OCI-LY1 (cell line): Measurements from ENCODE around the gene UPK3A.

ENCODE experiments used
- H2AFZ ChIP-seq: fragments of 200-600 bp; sonication (generic), shearing (Covaris generic); 2 replicates; pipeline ENCODE4 v1.6.0; 2014; ENCODE audit warnings: antibody characterized with exemption, mild to moderate bottlenecking, low read length
- H3F3A ChIP-seq: fragments of 200-600 bp; sonication (generic), shearing (Covaris generic); 2 replicates; pipeline ENCODE4 v1.6.0; 2014; ENCODE audit warnings: mild to moderate bottlenecking, antibody characterized with exemption, low read length, moderate library complexity; ENCODE audit not compliant: insufficient read depth
- H3K27ac ChIP-seq: fragments of 200-600 bp; sonication (generic); 2 replicates; pipeline ENCODE4 v1.5.1; 2014; ENCODE audit warnings: low read length, mixed run types, mild to moderate bottlenecking, low read depth; ENCODE audit not compliant: poor library complexity, severe bottlenecking
- H3K27me3 ChIP-seq: fragments of 200-600 bp; sonication (generic); 2 replicates; pipeline ENCODE4 v1.6.0; 2014; ENCODE audit warnings: antibody characterized with exemption, mild to moderate bottlenecking, low read length, moderate library complexity; ENCODE audit not compliant: insufficient read depth
- H3K36me3 ChIP-seq: fragments of 200-600 bp; sonication (generic); 2 replicates; pipeline ENCODE4 v1.6.1; 2014; ENCODE audit warnings: mild to moderate bottlenecking, antibody characterized with exemption, low read length, moderate library complexity, mixed read lengths; ENCODE audit not compliant: insufficient read depth
- H3K4me1 ChIP-seq: fragments of 200-600 bp; sonication (generic); 2 replicates; pipeline ENCODE4 v1.5.1; 2014; ENCODE audit warnings: mild to moderate bottlenecking, low read length, moderate library complexity; ENCODE audit not compliant: insufficient read depth, severe bottlenecking
- H3K4me2 ChIP-seq: fragments of 200-600 bp; sonication (generic), shearing (Covaris generic); 2 replicates; pipeline ENCODE4 v1.6.1; 2014; ENCODE audit warnings: low read length
- H3K4me3 ChIP-seq: fragments of 200-600 bp; sonication (generic); 2 replicates; pipeline ENCODE4 v1.5.1; 2014; ENCODE audit warnings: low read length, low read depth, mild to moderate bottlenecking, mixed read lengths; ENCODE audit not compliant: poor library complexity, severe bottlenecking
- H3K79me2 ChIP-seq: fragments of 200-600 bp; shearing (Covaris generic); 2 replicates; pipeline ENCODE4 v1.6.1; 2016; ENCODE audit warnings: mixed run types, low read length, mixed read lengths; ENCODE audit not compliant: insufficient read depth
- H3K9ac ChIP-seq: fragments of 200-600 bp; sonication (generic), shearing (Covaris generic); 2 replicates; pipeline ENCODE4 v1.6.1; 2014; ENCODE audit warnings: mild to moderate bottlenecking, low read length, mixed read lengths
- H3K9me2 ChIP-seq: fragments of 200-600 bp; sonication (generic), shearing (Covaris generic); 2 replicates; pipeline ENCODE4 v1.6.1; 2014; ENCODE audit warnings: low read depth, mild to moderate bottlenecking, low read length, mixed read lengths
- H3K9me3 ChIP-seq: fragments of 200-600 bp; shearing (Covaris generic); 2 replicates; pipeline ENCODE4 v1.6.1; 2014; ENCODE audit warnings: low read length, mixed read lengths
- H4K20me1 ChIP-seq: fragments of 200-600 bp; sonication (generic), shearing (Covaris generic); 2 replicates; pipeline ENCODE4 v1.6.0; 2016; ENCODE audit warnings: mild to moderate bottlenecking, low read length; ENCODE audit not compliant: insufficient read depth
- CTCF ChIP-seq: fragments of 200-600 bp; sonication (generic), shearing (Covaris generic); IDR thresholded peaks from 2 replicates; pipeline ENCODE4 v1.5.1; 2017; ENCODE audit warnings: mild to moderate bottlenecking, antibody characterized with exemption, low read length, moderate library complexity, mixed read lengths
- EZH2 ChIP-seq: fragments of 200-600 bp; sonication (generic), shearing (Covaris generic); IDR thresholded peaks from 2 replicates; pipeline ENCODE4 v1.8.0; 2017; ENCODE audit warnings: borderline replicate concordance, mixed run types, mild to moderate bottlenecking, antibody characterized with exemption, low read length, moderate library complexity, mixed read lengths

Gene UPK3A

GRCh38 chr22:45291061-45291930 is 6.5 kb downstream of the UPK3A start:
- TF ChIP-seq EZH2 (no peak), CTCF (no peak)
- Histone ChIP-seq H3K36me3 (no peaks in the 10 kb centered on the region), H3K9ac (no peak overlapping the region), H2AFZ (no peak overlapping the region), H3K9me3 (no peaks in the 10 kb centered on the region), H3K4me1 (peaks cover 3% of the 10 kb centered on the region), H3K4me3 (no peak overlapping the region), H3K27me3 (peaks cover 10% of the 10 kb centered on the region; the same call in 1 of the 2 replicates), H3K4me2 (no peak overlapping the region), H3K27ac (no peak overlapping the region), H3K79me2 (no peaks in the 10 kb centered on the region), H4K20me1 (no peaks in the 10 kb centered on the region), H3K9me2 (no peaks in the 10 kb centered on the region), H3F3A (no peaks in the 10 kb centered on the region)

GRCh38 chr22:45291931-45292290 is 7.2 kb downstream of the UPK3A start:
- TF ChIP-seq CTCF, result no peak
- peaks cover 10% of the 10 kb centered on the region; the same call in 1 of the 2 replicates for H3K27me3 ChIP-seq
- no peak overlapping the region for H2AFZ ChIP-seq
- H4K20me1 ChIP-seq, result no peaks in the 10 kb centered on the region
- H3K27ac ChIP-seq, result no peak overlapping the region
- H3K4me3 ChIP-seq, result no peak overlapping the region
- no peaks in the 10 kb centered on the region for H3K9me2 ChIP-seq
- no peak overlapping the region for H3K4me2 ChIP-seq
- H3K79me2 ChIP-seq, result no peaks in the 10 kb centered on the region
- H3K9ac ChIP-seq, result no peak overlapping the region
- H3K36me3 ChIP-seq, result no peaks in the 10 kb centered on the region
- peaks cover 6% of the 10 kb centered on the region for H3K4me1 ChIP-seq
- no peaks in the 10 kb centered on the region for H3K9me3 ChIP-seq
- H3F3A ChIP-seq, result no peaks in the 10 kb centered on the region

- Histone ChIP-seq H3K4me1 (peaks cover 3% of the 10 kb centered on the region), H3K9ac (no peak overlapping the region), H3K79me2 (no peaks in the 10 kb centered on the region), H3K27me3 (peaks cover 10% of the 10 kb centered on the region; the same call in 1 of the 2 replicates), H2AFZ (no peak overlapping the region), H3K9me2 (no peaks in the 10 kb centered on the region), H3K4me2 (no peak overlapping the region), H3K4me3 (no peak overlapping the region), H3K27ac (no peak overlapping the region), H3F3A (no peaks in the 10 kb centered on the region), H4K20me1 (no peaks in the 10 kb centered on the region), H3K36me3 (no peaks in the 10 kb centered on the region), H3K9me3 (no peaks in the 10 kb centered on the region)
- no peak for TF ChIP-seq CTCF
- TF ChIP-seq EZH2, result no peak
Observed at GRCh38 chr22:45292731-45293442, 8.1 kb downstream of the UPK3A start.
